GM12801 (cell line): Measurements from ENCODE around the gene ZBTB7B.

Experiments
- CTCF ChIP-seq: IDR thresholded peaks from one replicate; pipeline ENCODE4 v1.5.1; 2011; ENCODE audit warnings: control low read depth; ENCODE audit not compliant: insufficient read length; ENCODE audit errors: extremely low read depth

ZBTB7B gene

GRCh38 chr1:155014709-155015508 lies 12.3 kb downstream of the ZBTB7B start:
- no peak for TF ChIP-seq CTCF

GRCh38 chr1:155015527-155016230 lies 13.1 kb downstream of the ZBTB7B start:
- no peak for TF ChIP-seq CTCF

- no peak for TF ChIP-seq CTCF
These were observed 13.7 kb downstream of the ZBTB7B start for GRCh38 chr1:155016231-155016831.

GRCh38 chr1:155017041-155017945 lies 14.7 kb downstream of the ZBTB7B start:
- peak; percentile 41 for TF ChIP-seq CTCF

GRCh38 chr1:155017946-155018316 lies 15.3 kb downstream of the ZBTB7B start:
- no peak for TF ChIP-seq CTCF

- no peak for TF ChIP-seq CTCF
These were observed 16.2 kb downstream of the ZBTB7B start for GRCh38 chr1:155018617-155019348.
